Measurements from ENCODE around the gene TMEM156. TPM values are rescaled to one million over a fixed set of nuclear protein-coding genes. Genes with fewer than 3 reads are reported as not detected.

TMEM156 gene
- total RNA-seq, 1 experiment from 2014 or later: 14.1 TPM

- no peak overlapping the region for H3K4me3 Mint-ChIP-seq (ENCODE audit: low read depth, unreplicated experiment)
- CTCF ChIA-PET: no interaction called here
- intact Hi-C loops (cut with micrococcal nuclease; ENCODE audit: unreplicated experiment): no loop called here
- DNase-seq: no peak
- H3K36me3 Mint-ChIP-seq (ENCODE audit: insufficient read depth, unreplicated experiment): no peaks in the 10 kb centered on the region
- H3K9me3 Mint-ChIP-seq (ENCODE audit: low read depth, unreplicated experiment): peaks cover 2% of the 10 kb centered on the region
- no peak overlapping the region for H3K27ac Mint-ChIP-seq (ENCODE audit: unreplicated experiment)
- no peaks in the 10 kb centered on the region for H3K27me3 Mint-ChIP-seq (ENCODE audit: unreplicated experiment)
- no TSS peak for BruUV-seq (replicated peaks)
- TF ChIP-seq CTCF (IDR thresholded peaks at IDR 0.05; ENCODE audit: unreplicated experiment): no peak
- no peaks in the 10 kb centered on the region for H3K4me1 Mint-ChIP-seq (ENCODE audit: low read depth, unreplicated experiment)
Observed at GRCh38 chr4:38957261-38957815, 74.9 kb downstream of the TMEM156 start.

GRCh38 chr4:38955957-38956356 is 76.3 kb downstream of the TMEM156 start:
- H3K4me1 Mint-ChIP-seq (ENCODE audit: low read depth, unreplicated experiment): peaks cover 3% of the 10 kb centered on the region
- no TSS peak for BruUV-seq (replicated peaks)
- no peak for TF ChIP-seq CTCF (IDR thresholded peaks at IDR 0.05; ENCODE audit: unreplicated experiment)
- H3K9me3 Mint-ChIP-seq (ENCODE audit: low read depth, unreplicated experiment): no peaks in the 10 kb centered on the region
- H3K27me3 Mint-ChIP-seq (ENCODE audit: unreplicated experiment): no peaks in the 10 kb centered on the region
- CTCF ChIA-PET: no interaction called here
- no peak for DNase-seq
- no peak overlapping the region for H3K27ac Mint-ChIP-seq (ENCODE audit: unreplicated experiment)
- intact Hi-C loops (cut with micrococcal nuclease; ENCODE audit: unreplicated experiment): no loop called here
- H3K4me3 Mint-ChIP-seq (ENCODE audit: low read depth, unreplicated experiment): no peak overlapping the region
- no peaks in the 10 kb centered on the region for H3K36me3 Mint-ChIP-seq (ENCODE audit: insufficient read depth, unreplicated experiment)

- H3K4me3 Mint-ChIP-seq (ENCODE audit: low read depth, unreplicated experiment): no peak overlapping the region
- BruUV-seq (replicated peaks): no TSS peak
- H3K9me3 Mint-ChIP-seq (ENCODE audit: low read depth, unreplicated experiment): no peaks in the 10 kb centered on the region
- no peaks in the 10 kb centered on the region for H3K36me3 Mint-ChIP-seq (ENCODE audit: insufficient read depth, unreplicated experiment)
- H3K4me1 Mint-ChIP-seq (ENCODE audit: low read depth, unreplicated experiment): peaks cover 15% of the 10 kb centered on the region
- no peak for TF ChIP-seq CTCF (IDR thresholded peaks at IDR 0.05; ENCODE audit: unreplicated experiment)
- DNase-seq: no peak
- H3K27me3 Mint-ChIP-seq (ENCODE audit: unreplicated experiment): no peaks in the 10 kb centered on the region
- H3K27ac Mint-ChIP-seq (ENCODE audit: unreplicated experiment): no peak overlapping the region
- CTCF ChIA-PET: no interaction called here
- intact Hi-C loops (cut with micrococcal nuclease; ENCODE audit: unreplicated experiment): no loop called here
Observed at GRCh38 chr4:38954727-38955126, 77.5 kb downstream of the TMEM156 start.

- CTCF ChIA-PET: interaction anchor here (0.7 kb wide), 1 partner anchor 10 kb away, joined by 3 read pairs; no protein-coding TSS in a partner anchor
Observed at GRCh38 chr4:38952017-38952416, 80.2 kb downstream of the TMEM156 start.

More at GRCh38 chr4:38952017-38952416, 80.2 kb downstream of the TMEM156 start:
- TF ChIP-seq CTCF (IDR thresholded peaks at IDR 0.05; ENCODE audit: unreplicated experiment): no peak
- no peak for DNase-seq
- intact Hi-C loops (cut with micrococcal nuclease; ENCODE audit: unreplicated experiment): no loop called here
- H3K27me3 Mint-ChIP-seq (ENCODE audit: unreplicated experiment): no peaks in the 10 kb centered on the region
- H3K9me3 Mint-ChIP-seq (ENCODE audit: low read depth, unreplicated experiment): no peaks in the 10 kb centered on the region
- BruUV-seq (replicated peaks): no TSS peak
- no peaks in the 10 kb centered on the region for H3K36me3 Mint-ChIP-seq (ENCODE audit: insufficient read depth, unreplicated experiment)
- H3K4me1 Mint-ChIP-seq (ENCODE audit: low read depth, unreplicated experiment): peaks cover 23% of the 10 kb centered on the region
- no peak overlapping the region for H3K4me3 Mint-ChIP-seq (ENCODE audit: low read depth, unreplicated experiment)
- H3K27ac Mint-ChIP-seq (ENCODE audit: unreplicated experiment): no peak overlapping the region
